Hematopoietic multipotent progenitor cell treated with erythropoietin and hydrocortisone succinate and interleukin-3 and kit ligand, for 6 days (in vitro differentiated cells): Measurements from ENCODE around the gene SMG6.

Experiments
- DNase-seq: peaks from one replicate; pipeline ENCODE4 v3.0.0-alpha.2; 2015

The SMG6 gene

DNA sequence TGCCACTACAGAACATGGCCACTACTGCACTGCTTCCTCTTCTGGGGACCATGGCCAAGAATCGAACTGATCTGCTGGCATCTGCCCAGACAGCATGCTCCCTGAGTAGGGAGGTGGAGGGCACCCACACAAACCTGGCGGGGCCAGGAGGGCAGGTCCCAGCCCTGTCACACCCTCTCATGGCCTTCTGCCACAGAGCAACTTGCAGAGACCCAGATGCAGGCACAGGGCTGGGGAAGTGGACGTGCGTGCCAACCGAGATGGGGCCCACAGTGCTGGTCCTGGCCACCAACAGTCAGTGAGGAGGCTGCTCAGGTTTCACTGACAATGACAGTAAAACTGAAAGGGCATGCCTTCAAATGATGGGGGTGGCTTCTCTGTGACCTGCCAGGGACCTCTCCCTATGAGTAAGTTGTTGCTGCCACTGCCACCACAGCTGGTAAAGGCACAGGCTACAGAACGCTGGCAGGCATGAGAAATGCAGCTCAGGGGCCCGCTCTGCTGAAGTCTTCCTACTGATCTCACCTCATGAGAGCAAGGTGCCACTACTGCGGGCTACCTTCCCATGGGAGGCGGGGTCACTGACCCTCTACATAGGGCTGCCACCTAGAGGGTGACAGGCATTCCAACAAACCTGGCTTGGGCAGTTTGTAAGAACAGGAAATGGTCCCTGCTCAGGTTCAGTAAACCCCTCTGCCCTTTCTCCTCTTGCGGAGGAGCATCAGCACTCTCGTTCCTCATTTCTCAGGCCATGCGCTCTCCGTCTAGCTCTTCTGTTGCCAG, 233.2 kb downstream of the SMG6 start:
- DNase-seq: no peak

DNA sequence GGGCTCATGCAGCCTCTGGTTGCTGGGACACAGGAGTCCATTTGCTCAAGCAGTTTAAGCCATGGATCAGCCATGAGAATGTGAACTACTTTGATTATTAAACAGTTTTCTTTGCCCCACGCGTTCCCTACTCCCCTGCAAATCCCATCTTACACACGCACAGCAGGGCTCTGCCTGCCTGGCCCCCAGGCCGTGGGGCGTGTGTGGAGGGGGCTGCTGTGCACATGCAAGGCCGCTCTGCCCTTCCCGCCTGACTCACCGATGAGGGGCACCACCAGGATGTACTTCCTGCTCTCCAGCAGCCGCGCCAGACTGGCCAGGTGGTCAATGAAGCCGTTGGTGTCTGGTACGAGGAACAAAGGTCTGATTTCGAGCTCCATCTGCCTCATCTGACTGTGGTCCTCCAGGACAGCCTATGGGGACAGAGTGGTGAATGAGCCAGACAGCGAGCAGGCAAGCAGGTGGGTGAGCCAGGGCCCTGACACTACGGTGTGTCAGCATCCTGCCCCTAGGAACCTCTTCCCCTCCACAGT, 235.0 kb downstream of the SMG6 start:
- DNase-seq: no peak

DNA sequence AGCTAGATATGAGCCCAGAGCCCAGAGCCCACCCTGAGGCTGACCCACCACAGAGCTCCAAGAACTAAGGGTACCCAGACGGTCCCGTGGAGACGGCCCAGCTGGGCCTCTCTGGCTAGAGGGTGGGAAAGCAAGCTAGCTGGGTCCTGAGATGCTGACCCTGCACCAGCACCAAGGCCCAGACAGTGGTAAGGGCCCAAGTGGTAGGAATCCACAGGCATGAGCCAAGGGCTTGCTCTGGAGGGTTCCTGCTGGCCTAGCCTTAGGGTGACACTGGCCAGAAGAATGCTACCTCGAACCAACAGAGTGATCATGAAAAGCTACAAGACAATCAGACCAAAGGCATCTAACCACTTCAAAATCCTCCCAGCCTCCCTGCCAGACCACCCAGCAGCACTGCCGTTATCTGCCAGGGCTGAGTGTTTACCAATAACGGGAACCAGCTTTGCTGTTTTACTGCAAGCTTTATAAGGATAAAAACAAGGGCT, 235.5 kb downstream of the SMG6 start:
- DNase-seq: no peak

- no peak for DNase-seq
Measured at GRCh38 chr17:2067608-2068024, 236.0 kb downstream of the SMG6 start.

GRCh38 chr17:2067048-2067561, 236.5 kb downstream of the SMG6 start:
- DNase-seq: no peak

GRCh38 chr17:2065949-2066400, 237.6 kb downstream of the SMG6 start:
- no peak for DNase-seq

DNA sequence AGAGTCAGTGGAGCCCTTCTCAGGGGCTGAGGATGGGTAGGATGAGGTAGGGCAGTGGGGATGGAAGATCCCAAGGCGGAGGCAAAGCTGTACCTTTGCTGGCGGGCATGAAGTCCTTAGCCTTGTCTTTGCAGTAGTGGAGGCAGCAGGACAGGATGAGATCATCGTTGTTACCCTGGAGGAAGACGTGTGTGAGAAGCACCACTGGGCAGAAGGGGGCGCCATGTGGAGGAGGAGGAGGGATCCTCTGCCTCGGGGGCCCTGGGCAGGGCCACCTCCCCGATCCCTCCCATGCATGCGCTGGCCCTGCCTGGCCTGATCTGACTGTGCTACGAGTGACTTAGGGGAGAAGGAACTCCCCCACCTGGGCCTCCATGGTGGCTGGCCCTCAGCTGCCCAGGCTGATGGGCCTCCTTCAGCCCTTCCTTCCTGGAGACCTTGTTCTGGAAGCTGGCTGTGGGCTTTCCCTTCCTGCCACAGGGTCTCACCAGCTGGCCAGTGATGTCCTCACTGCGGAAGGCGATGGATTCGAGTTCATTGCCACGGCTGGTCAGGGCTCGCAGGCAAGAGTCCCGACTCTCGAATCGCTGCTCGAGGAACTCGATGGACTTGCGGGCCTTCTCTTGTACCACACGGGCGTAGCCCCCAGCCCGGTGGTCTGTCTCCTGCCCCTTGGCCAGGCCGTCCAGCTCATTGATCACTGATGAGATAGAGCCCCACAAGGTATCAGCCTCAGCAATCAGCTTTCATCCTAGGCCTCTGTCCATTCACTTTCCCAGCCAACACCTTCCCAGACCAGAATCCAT, 238.4 kb downstream of the SMG6 start:
- peak; percentile 76 for DNase-seq

DNA sequence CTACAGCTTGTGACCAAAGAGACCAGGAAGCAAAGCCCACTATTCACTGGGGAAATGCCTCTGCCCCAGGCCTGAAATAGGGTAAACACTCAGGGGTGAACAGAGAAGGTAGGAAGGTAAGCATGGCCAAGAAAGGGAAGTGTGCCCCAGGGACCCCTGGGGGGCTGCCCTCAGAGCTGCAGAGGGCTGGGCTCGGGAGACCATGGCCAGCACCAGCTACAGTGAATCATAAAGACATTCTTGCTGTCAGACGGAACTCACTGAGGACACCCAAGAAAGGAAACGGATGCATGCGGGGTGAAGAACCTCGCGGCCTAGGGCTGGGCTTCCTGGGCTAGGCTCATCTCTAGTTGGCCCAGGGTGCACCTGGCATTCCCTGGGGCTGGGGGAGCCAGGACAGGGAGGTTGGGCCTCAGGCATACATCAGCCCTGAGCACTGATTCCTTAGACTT, 239.0 kb downstream of the SMG6 start:
- no peak for DNase-seq

DNA sequence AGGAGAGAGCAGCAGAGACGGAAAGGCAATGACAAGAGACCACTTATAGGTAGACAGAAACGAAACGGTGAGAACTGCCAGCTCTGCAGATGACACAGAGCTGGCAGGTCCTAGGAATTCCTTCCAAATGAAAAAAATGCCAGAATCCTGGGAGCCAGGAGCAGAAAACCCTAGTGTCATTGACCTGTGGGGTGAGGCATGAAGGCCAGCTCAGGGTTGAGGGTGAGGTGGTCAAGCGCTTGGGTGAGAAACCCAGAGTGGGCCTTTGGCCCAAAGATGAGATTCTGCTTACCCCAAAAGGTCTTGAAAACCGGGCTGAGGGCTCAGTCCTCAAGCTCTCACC, 239.5 kb downstream of the SMG6 start:
- no peak for DNase-seq

GRCh38 chr17:2063261-2064146, 240.1 kb downstream of the SMG6 start:
- DNase-seq: no peak

GRCh38 chr17:2062571-2063183, 240.9 kb downstream of the SMG6 start:
- no peak for DNase-seq

DNA sequence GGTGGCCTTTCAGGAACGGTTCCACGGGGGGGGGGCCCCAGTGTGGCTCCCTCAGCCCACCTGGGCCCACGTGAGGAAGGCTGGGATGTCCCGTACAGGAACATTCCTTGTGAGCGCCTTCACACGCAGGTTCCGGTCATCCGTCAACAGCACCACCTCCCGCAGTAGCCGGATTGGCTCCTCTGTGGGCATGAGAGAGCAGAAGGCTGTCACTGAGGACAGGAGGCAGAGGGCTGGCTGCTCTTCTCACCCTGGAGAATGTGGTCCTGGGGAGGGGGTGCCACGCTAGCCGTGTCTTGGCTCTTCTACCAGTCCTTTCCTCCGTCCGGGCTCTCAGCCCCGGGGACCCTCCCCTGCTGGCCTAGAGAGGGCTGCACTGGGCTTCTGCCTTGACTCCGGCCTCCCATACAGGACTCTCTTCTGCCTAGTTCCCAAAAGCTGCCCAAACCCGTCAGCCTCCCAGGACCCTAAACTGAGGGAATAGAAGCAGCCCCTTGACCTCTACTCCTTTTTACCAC, 242.1 kb downstream of the SMG6 start:
- DNase-seq: no peak

DNA sequence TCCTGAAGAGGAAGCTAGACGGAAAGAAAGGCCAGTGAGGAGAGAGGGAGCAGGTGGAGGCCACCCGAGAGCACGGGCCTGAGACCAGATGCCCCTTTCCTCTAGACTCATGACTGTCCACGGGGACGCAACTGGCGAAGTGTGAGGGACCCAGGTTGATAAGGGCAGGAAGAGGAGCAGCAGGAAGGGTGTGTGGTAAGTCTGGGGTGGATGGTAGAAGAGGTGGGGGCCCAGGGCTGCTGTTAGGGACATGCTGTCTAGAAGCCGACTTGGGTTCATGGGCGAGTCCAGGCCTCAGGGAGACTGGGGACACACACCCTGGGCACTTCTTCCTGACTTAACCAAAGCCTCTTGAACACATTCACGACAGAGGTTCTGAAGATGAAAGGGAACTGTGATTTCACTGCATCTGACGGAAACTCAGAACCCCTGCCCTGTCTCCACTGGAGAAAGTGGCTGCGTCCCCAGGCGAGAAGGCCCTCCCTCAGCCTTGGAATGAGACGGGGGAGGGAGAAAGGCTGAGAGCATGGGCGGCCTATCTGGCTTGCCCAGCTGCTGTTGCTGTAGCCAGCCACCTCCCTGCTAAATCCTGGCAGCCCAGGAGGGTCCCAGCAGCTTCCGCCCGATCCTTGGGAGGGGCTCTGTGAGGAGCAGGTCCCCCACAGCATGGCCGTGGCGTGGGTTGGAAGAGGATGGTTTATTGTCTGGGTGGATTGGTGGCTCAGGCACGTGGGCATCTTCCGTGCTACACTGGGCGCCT, 242.7 kb downstream of the SMG6 start:
- peak; percentile 23 for DNase-seq

DNA sequence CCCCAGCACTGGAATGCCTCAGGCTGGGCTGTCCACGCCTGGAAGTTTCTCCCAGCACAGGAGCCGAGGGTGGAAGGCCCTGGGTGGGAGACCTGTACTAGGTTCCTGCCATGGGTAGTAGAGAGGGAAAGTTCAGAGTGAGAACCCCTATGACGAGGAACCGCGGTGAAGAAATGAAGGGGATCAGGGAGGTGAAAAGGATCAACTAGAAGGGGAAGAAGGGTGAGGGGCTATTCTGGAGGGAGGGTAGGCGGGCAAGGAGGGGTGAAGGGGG, 243.3 kb downstream of the SMG6 start:
- DNase-seq: no peak

- DNase-seq: no peak
Measured at GRCh38 chr17:2059547-2060384, 243.8 kb downstream of the SMG6 start.

DNA sequence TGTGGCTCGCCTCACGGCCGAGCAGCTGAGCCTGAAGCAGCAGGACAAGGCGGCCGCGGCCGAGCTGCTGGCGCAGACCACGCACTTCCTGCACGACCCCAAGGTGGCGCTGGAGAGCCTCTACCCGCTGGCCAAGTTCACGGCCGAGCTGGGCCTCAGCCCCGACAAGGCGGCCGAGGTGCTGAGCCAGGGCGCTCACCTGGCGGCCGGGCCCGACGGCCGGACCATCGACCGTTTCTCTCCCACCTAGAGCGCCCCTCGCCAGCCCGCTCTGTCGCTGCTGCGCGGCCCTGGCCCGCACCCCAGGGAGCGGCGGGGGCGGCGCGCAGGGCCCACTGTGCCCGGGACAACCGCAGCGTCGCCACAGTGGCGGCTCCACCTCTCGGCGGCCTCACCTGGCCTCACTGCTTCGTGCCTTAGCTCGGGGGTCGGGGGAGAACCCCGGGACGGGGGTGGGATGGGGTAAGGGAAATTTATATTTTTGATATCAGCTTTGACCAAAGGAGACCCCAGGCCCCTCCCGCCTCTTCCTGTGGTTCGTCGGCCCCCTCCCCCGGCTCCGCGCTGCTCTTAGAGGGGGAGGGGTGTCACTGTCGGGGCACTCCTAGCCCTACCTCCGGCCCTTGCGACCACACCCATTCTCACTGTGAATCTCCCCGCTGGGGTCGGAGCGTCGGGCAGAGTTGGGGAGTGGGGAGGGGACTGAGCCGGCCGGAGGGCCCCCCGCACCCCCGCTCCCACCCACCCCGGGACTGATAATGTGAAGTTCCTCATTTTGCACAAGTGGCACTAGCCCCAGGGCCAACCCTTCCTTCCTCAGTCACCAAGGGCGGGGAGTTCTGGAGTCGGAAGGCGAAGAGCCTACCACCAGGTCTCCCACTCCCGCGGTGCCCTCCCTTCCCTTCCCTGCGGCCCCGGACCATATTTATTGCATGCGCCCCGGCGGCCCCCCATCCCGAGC, 244.7 kb downstream of the SMG6 start:
- peak; percentile 85 for DNase-seq

GRCh38 chr17:2057760-2058585, 245.6 kb downstream of the SMG6 start:
- no peak for DNase-seq

DNA sequence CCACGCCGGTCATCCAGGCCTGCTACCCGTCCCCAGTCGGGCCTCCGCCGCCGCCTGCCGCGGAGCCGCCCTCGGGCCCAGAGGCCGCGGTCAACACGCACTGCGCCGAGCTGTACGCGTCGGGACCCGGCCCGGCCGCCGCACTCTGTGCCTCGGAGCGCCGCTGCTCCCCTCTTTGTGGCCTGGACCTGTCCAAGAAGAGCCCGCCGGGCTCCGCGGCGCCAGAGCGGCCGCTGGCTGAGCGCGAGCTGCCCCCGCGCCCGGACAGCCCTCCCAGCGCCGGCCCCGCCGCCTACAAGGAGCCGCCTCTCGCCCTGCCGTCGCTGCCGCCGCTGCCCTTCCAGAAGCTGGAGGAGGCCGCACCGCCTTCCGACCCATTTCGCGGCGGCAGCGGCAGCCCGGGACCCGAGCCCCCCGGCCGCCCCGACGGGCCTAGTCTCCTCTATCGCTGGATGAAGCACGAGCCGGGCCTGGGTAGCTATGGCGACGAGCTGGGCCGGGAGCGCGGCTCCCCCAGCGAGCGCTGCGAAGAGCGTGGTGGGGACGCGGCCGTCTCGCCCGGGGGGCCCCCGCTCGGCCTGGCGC, 246.3 kb downstream of the SMG6 start:
- peak; percentile 30 for DNase-seq
